GM21515 (cell line): ENCODE data around the gene FAM217B.
A peak's percentile ranks its signal among the peaks of the same experiment; 100 is the strongest.
"Not testable (repeated sequence)": the region's sequence is repeated elsewhere in the genome, so short reads cannot be mapped to it uniquely, and the experiment has no call there.

Experiments
- ATAC-seq: cut with Tn5 transposase; IDR thresholded peaks from one replicate; pipeline ENCODE4 v1.9.1; 2021; ENCODE audit not compliant: unreplicated experiment

FAM217B gene

DNA sequence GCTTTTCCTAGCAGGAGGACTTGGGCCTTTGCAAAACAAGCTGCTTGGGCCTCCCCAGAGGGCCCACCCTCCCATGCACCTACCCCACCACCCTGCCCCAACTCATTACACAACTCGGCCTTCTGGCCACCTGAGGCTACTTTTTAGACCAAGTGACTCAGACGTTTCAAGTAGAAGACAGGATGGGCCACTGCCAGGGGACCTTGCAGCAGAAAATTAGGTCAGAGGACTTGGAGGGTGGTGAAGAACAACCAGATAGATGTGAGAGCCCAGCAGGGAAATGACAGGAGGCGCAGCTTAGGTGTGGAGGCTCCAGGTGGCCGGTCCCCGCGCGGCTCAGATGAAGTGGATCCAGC, 1.5 kb upstream of the FAM217B start:
- no peak for ATAC-seq

- peak; percentile 20 for ATAC-seq
Observed at GRCh38 chr20:59939052-59939878, 924 bp upstream of the FAM217B start.

DNA sequence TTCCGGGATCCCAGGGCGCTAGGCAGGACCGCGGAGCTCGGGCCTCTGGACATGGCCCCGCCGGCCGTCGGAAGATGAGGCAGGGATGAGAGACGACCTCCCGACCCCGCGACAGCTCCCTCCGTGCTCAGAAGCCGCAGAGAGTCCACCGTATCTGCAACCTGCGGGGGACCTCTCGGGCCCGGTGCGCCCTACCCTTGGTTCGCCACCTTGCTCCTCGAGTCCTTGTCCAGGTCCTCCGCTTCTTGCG, 385 bp upstream of the FAM217B start:
- peak; percentile 36 for ATAC-seq

DNA sequence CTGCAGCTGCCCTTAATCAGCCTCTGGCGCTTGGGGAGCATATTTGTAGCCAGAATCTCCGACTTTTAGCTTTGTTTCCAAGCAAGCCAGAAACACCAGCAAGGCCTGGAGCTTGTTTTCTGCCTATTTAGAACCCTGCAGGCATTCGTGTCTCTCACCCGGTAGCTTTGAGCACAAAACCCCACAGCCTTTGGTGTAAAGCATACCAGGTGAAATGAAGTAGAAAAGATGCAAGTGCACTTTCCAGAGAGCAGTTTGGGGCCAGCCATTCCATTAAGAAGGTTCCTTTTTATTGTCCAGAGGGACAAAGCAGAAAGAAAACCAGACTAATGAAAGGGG, 736 bp downstream of the FAM217B start:
- ATAC-seq = peak; percentile 14

- ATAC-seq = no peak
Observed at GRCh38 chr20:59942245-59942644, 2.1 kb downstream of the FAM217B start.

- ATAC-seq = no peak
Observed at GRCh38 chr20:59944726-59945125, 4.5 kb downstream of the FAM217B start.

DNA sequence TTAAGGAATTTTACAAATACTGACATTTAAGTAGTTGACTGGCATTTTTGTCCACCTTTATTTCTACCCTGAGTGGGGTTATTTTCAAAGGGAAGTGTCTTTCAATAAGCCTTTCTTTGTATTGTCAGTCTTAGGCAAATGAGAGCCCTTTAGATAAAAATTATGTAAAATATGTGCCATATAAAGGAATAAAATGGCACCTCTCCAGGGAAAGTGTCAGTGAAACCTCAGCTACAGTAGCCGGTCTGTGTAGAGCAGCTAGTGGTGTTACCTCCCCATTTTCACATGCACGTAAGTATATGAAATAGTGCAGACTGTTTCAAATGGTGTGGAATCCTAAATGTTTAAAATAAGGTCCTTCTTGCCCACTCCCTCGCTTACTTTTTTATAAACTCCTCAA, 5.0 kb downstream of the FAM217B start:
- ATAC-seq = no peak

- no peak for ATAC-seq
Observed at GRCh38 chr20:59945731-59946130, 5.5 kb downstream of the FAM217B start.

DNA sequence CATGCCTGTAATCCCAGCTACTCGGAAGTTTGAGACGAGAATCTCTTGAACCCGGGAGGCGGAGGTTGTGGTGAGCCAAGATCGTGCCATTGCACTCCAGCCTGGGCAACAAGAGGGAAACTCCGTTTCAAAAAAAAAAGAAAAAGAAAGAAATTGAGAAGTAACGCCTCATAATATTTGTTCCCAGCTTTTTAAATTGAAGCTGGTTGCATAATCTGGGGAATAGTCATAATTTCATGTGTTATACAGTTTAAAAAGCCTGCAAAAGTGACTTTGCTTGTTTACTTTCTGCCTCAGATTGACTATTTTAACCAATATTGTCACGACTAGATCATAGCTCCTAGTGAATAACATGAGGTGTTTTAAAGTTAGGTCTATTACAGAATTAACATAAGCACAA, 7.2 kb downstream of the FAM217B start:
- no peak for ATAC-seq

GRCh38 chr20:59948212-59948611, 8.0 kb downstream of the FAM217B start:
- no peak for ATAC-seq

- no peak for ATAC-seq
Observed at GRCh38 chr20:59948828-59949720, 8.9 kb downstream of the FAM217B start.

DNA sequence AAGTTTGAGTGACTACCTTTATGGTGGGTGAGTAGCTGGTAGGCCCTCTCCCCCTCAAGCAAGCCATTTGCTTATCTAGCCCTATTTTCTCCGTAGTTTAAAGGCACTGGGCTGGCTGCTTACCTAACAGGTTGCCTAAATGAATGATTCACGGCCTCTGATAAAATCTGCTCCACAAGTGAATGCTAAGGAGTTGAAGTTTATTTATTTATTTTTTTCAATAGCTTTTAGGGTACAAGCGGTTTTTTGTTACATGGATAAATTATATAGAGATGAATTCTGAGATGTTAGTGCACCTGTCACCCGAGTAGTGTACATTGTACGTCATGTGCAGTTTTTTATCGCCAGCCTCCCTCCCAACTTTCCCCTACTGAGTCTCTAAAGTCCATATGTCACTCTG, 9.7 kb downstream of the FAM217B start:
- ATAC-seq = no peak

GRCh38 chr20:59954718-59955117, 14.5 kb downstream of the FAM217B start:
- ATAC-seq = no peak

DNA sequence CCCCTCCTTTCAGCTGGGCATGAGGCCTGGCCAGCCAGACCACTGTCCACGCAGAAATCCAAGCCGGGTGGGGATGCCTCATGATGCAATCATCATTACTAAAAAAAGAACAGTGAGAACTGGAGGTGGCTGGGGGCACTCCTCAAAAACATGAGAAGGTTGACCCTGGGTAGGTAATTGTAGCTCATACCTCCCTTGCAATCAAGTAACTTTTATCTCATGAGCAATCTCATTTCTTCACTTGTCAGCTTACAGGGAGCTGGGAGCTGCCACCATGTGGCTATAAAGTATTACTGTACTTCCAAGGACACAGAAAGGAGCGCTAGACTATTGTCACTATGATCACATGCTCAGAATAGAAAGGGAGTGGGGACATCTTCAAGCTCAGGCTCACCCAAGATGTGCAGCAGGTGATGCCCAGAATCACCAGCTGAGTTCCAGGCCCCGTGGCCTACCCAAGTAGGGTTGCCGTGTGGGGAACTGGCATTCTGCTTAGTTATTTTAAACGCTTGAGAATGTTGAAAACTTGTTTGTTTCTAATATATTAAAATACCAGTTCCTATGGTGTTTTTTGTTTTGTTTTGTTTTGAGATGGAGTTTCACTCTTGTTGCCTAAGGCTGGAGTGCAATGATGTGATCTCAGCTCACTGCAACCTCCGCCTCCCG, 15.1 kb downstream of the FAM217B start:
- ATAC-seq = no peak

- not testable (repeated sequence) for ATAC-seq
Observed at GRCh38 chr20:59957568-59957967, 17.4 kb downstream of the FAM217B start.

- no peak for ATAC-seq
Observed at GRCh38 chr20:59958123-59958522, 17.9 kb downstream of the FAM217B start, which contains the start of gene CDH26. CDH26 (plus strand) TSS chr20:59958423; CDS start chr20:59958727, 304 bp downstream.

- no peak for ATAC-seq
Observed at GRCh38 chr20:59958626-59959025, 18.4 kb downstream of the FAM217B start.

GRCh38 chr20:59961423-59961822, 21.2 kb downstream of the FAM217B start:
- ATAC-seq = no peak

DNA sequence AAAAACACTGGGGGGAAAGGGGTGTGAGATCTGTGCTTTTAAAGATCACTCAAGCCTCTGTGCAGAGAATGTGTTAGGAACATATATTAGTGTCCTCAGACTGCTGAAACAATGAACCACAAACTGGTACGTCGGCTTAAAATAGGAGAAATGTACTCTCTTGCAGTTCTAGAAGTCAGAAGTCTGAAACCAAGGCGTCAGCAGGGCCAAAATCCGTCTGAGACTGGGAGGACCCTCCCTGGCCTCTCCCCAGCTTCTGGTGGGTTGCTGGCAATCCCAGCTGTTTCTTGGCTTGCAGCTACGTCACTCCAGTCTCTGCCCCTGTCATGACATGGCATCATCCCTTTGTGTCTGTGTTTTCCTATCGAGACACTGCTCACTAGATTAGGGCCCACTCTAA, 22.0 kb downstream of the FAM217B start:
- no peak for ATAC-seq

GRCh38 chr20:59966428-59966827, 26.2 kb downstream of the FAM217B start:
- ATAC-seq = no peak

DNA sequence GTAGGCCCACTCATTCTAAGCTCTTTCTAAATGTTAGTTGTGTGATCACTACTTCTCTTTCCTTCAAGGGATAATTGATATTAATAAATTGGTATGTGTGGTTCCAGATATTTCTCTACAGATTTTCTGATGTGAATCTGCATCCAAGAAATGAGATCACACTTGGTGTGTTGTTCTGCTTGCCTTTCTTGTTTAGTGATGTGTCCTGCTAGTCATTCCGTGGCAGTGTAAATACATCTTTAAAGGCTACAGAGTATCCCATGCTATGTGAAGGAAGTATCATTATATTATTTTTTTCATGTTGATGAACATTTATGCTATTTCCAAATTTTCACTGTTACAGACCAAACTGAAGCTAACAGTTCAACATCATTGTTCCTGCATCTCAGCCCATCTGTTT, 31.2 kb downstream of the FAM217B start:
- no peak for ATAC-seq
